H9 (cell line): Measurements from ENCODE around the gene KRTAP4-1. TPM values are rescaled to one million over a fixed set of nuclear protein-coding genes. Genes with fewer than 3 reads are reported as not detected.

ENCODE experiments used
- DNase-seq: peaks from one replicate; pipeline ENCODE4 v3.0.0-alpha.2; 2017
- H2AFZ ChIP-seq: one replicate; pipeline ENCODE4 v1.6.1; 2013; ENCODE audit warnings: mild to moderate bottlenecking, low read length, control low read depth, moderate library complexity
- H2AK5ac ChIP-seq: 2 replicates; pipeline ENCODE4 v1.6.1; 2013; ENCODE audit warnings: low read length, control low read depth, mixed read lengths; ENCODE audit not compliant: insufficient read length
- H2BK120ac ChIP-seq: one replicate; pipeline ENCODE4 v1.6.1; 2013; ENCODE audit warnings: low read depth, mild to moderate bottlenecking, low read length, control low read depth, inconsistent platforms; ENCODE audit not compliant: poor library complexity, severe bottlenecking
- H2BK12ac ChIP-seq: 2 replicates; pipeline ENCODE4 v1.6.1; 2013; ENCODE audit warnings: low read length, control low read depth, mixed read lengths, low read depth; ENCODE audit not compliant: insufficient read length
- H2BK15ac ChIP-seq: 2 replicates; pipeline ENCODE4 v1.6.1; 2013; ENCODE audit warnings: low read depth, low read length, control low read depth
- H2BK20ac ChIP-seq: one replicate; pipeline ENCODE4 v1.6.1; 2013; ENCODE audit warnings: low read depth, mild to moderate bottlenecking, low read length, control low read depth, inconsistent platforms; ENCODE audit not compliant: poor library complexity, severe bottlenecking
- H2BK5ac ChIP-seq: 2 replicates; pipeline ENCODE4 v1.6.1; 2013; ENCODE audit warnings: low read length, control low read depth, mixed read lengths; ENCODE audit not compliant: insufficient read length
- H3K14ac ChIP-seq: 2 replicates; pipeline ENCODE4 v1.6.1; 2013; ENCODE audit warnings: low read length, control low read depth; ENCODE audit not compliant: insufficient read depth
- H3K18ac ChIP-seq: 2 replicates; pipeline ENCODE4 v1.6.1; 2013; ENCODE audit warnings: low read depth, mild to moderate bottlenecking, mixed read lengths, low read length, control low read depth; ENCODE audit not compliant: insufficient read length
- H3K23ac ChIP-seq: 2 replicates; pipeline ENCODE4 v1.6.1; 2013; ENCODE audit warnings: low read length, control low read depth, mixed read lengths, low read depth; ENCODE audit not compliant: insufficient read length
- H3K23me2 ChIP-seq: 2 replicates; pipeline ENCODE4 v1.6.1; 2013; ENCODE audit warnings: low read depth, mild to moderate bottlenecking, mixed read lengths, low read length, control low read depth; ENCODE audit not compliant: insufficient read length, poor library complexity, severe bottlenecking
- H3K27ac ChIP-seq: 2 replicates; pipeline ENCODE4 v1.5.1; 2013; ENCODE audit warnings: low read length, control low read depth, mixed read lengths, low read depth; ENCODE audit not compliant: insufficient read length
- H3K27me3 ChIP-seq: 2 replicates; pipeline ENCODE4 v1.6.1; 2013; ENCODE audit warnings: low read length, control low read depth, inconsistent platforms; ENCODE audit not compliant: insufficient read depth
- H3K4ac ChIP-seq: 2 replicates; pipeline ENCODE4 v1.6.1; 2013; ENCODE audit warnings: low read depth, mild to moderate bottlenecking, control low read depth, inconsistent platforms, low read length, moderate library complexity
- H3K4me1 ChIP-seq: 2 replicates; pipeline ENCODE4 v1.6.1; 2013; ENCODE audit warnings: low read length, control low read depth, inconsistent platforms; ENCODE audit not compliant: insufficient read depth
- H3K4me2 ChIP-seq: 2 replicates; pipeline ENCODE4 v1.6.1; 2013; ENCODE audit warnings: low read length, control low read depth, mixed read lengths; ENCODE audit not compliant: insufficient read length, insufficient read depth
- H3K56ac ChIP-seq: 2 replicates; pipeline ENCODE4 v1.6.1; 2013; ENCODE audit warnings: low read depth, mild to moderate bottlenecking, mixed read lengths, low read length, control low read depth; ENCODE audit not compliant: insufficient read length
- H3K79me1 ChIP-seq: 2 replicates; pipeline ENCODE4 v1.6.1; 2013; ENCODE audit warnings: low read depth, mild to moderate bottlenecking, moderate library complexity, low read length, control low read depth, inconsistent platforms; ENCODE audit not compliant: insufficient read depth, poor library complexity, severe bottlenecking
- H3K79me2 ChIP-seq: 2 replicates; pipeline ENCODE4 v1.6.1; 2013; ENCODE audit warnings: low read length, control low read depth, inconsistent platforms; ENCODE audit not compliant: insufficient read depth
- H3K9ac ChIP-seq: 2 replicates; pipeline ENCODE4 v1.6.1; 2013; ENCODE audit warnings: low read length, control low read depth, mixed read lengths; ENCODE audit not compliant: insufficient read length; ENCODE audit errors: extremely low read depth
- H3K9me3 ChIP-seq: one replicate; pipeline ENCODE4 v1.6.1; 2013; ENCODE audit warnings: low read depth, low read length, inconsistent platforms; ENCODE audit not compliant: control insufficient read depth
- H3T11ph ChIP-seq: one replicate; pipeline ENCODE4 v1.6.1; 2013; ENCODE audit warnings: mild to moderate bottlenecking, low read length, control low read depth, inconsistent platforms
- H4K20me1 ChIP-seq: one replicate; pipeline ENCODE4 v1.6.1; 2013; ENCODE audit not compliant: control insufficient read depth, insufficient read length, insufficient read depth
- H4K5ac ChIP-seq: 2 replicates; pipeline ENCODE4 v1.6.1; 2013; ENCODE audit warnings: low read depth, mild to moderate bottlenecking, mixed read lengths, low read length, control low read depth; ENCODE audit not compliant: insufficient read length
- H4K8ac ChIP-seq: replicated peaks from 2 replicates; pipeline ENCODE4 v1.6.1; 2013; ENCODE audit warnings: low read length, control low read depth, mixed read lengths, low read depth; ENCODE audit not compliant: insufficient read length
- H4K91ac ChIP-seq: 2 replicates; pipeline ENCODE4 v1.6.1; 2013; ENCODE audit warnings: low read depth, mild to moderate bottlenecking, moderate library complexity, mixed read lengths, low read length, control low read depth; ENCODE audit not compliant: insufficient read length
- H3K27ac Mint-ChIP-seq, 3 experiments: 2 replicates in 2 of 3; 3 replicates in 1 of 3; pipeline ENCODE4 v1.8.0; 2020 to 2021; ENCODE audit warnings: mixed read lengths in 3 of 3, mild to moderate bottlenecking in 1 of 3, moderate library complexity in 1 of 3
- H3K27me3 Mint-ChIP-seq: 2 replicates; pipeline ENCODE4 v1.8.0; 2021; ENCODE audit warnings: low read depth, mild to moderate bottlenecking, moderate library complexity, mixed read lengths
- H3K36me3 Mint-ChIP-seq, 3 experiments: 2 replicates in 2 of 3; 3 replicates in 1 of 3; pipeline ENCODE4 v1.8.0; 2020 to 2021; ENCODE audit warnings: low read depth in 3 of 3, mixed read lengths in 3 of 3; ENCODE audit not compliant: insufficient read depth in 1 of 3
- H3K4me1 Mint-ChIP-seq, 2 experiments: 2 replicates each; pipeline ENCODE4 v1.8.0; 2020; ENCODE audit warnings: mixed read lengths in 2 of 2
- H3K4me3 Mint-ChIP-seq, 2 experiments: 2 replicates in 1 of 2; 3 replicates in 1 of 2; pipeline ENCODE4 v1.8.0; 2020 to 2021; ENCODE audit warnings: mild to moderate bottlenecking in 2 of 2, mixed read lengths in 2 of 2, moderate library complexity in 1 of 2
- H3K9me3 Mint-ChIP-seq, 2 experiments: 2 replicates in 1 of 2; 3 replicates in 1 of 2; pipeline ENCODE4 v1.8.0; 2020; ENCODE audit warnings: mild to moderate bottlenecking in 2 of 2, mixed read lengths in 2 of 2, moderate library complexity in 1 of 2
- WGBS: extraction: QIAGEN DNeasy Blood & Tissue Kit; methylation state at CpG from one replicate; pipeline ENCODE4 v1.1.7; 2013; ENCODE audit warnings: missing lambda C conversion rate, low lambda C conversion rate, mixed read lengths; ENCODE audit not compliant: insufficient read length; ENCODE audit errors: extremely low coverage; 5-methylcytosine and 5-hydroxymethylcytosine counted together
- total RNA-seq: library from RNA; stranded (reverse); gene quantifications from 2 replicates; pipeline ENCODE4 v1.2.1, GENCODE V29; 2021
- TF ChIP-seq, protein P1 (sequence below): fragments of 200-600 bp; sonication (generic); conservative IDR thresholded peaks from 3 replicates; pipeline ENCODE4 v1.8.0; 2021; ENCODE audit warnings: antibody characterized with exemption, mild to moderate bottlenecking

Gene KRTAP4-1
- total RNA-seq, 1 experiment from 2014 or later = not detected

DNA sequence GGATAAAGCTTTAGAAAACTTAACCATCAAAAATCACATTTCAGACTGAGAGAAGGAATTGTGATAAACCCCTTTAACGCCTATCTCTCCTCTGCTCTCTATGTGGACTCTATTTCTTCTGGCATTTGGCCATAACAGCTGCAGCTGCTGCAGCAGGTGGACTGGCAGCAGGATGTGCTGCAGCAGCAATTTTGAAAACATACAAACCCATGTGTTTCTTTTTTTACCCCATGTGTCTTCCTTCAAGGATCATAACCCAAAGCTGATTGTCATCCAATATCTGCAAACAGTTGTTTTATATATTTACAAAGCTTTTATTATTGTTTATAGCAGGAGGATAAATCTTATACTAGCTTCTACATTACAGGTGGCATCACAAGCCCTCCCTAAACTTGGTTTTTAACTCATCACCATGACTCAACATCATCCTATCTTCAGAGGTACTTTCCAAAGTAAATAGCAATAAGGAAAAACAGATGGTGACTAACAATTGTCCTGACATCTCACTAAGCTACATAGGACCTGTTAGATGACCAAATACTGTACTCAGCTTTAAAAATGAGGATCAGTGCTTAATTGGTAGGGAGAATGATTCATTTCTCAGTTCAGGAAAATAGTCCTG, 27.2 kb upstream of the KRTAP4-1 start:
- Mint-ChIP-seq H3K27ac (no peak overlapping the region), H3K4me1 (peaks cover 0 to 2% of the 10 kb centered on the region in 2 experiments; a peak in 1 of 4 replicates), H3K27me3 (peaks cover under 1% of the 10 kb centered on the region; the same call in 1 of the 2 replicates), H3K36me3 (peaks cover 0 to 13% (median 0%) of the 10 kb centered on the region in 3 experiments; a peak in 4 of 7 replicates), H3K4me3 (no peak overlapping the region), H3K9me3 (peaks cover 12 to 14% of the 10 kb centered on the region in 2 experiments)
- Histone ChIP-seq H3K79me1 (no peaks in the 10 kb centered on the region), H3K23ac (no peak overlapping the region), H4K91ac (no peak overlapping the region), H3K9me3 (no peaks in the 10 kb centered on the region), H3K4me2 (no peak overlapping the region), H3K27ac (no peak overlapping the region), H3K14ac (no peak overlapping the region), H3K18ac (no peak overlapping the region), H4K8ac (no peak overlapping the region), H2BK20ac (no peak overlapping the region), H2BK12ac (no peak overlapping the region), H2AFZ (no peak overlapping the region), H4K5ac (no peak overlapping the region), H3K56ac (no peak overlapping the region), H2AK5ac (no peak overlapping the region), H3K79me2 (no peaks in the 10 kb centered on the region), H3T11ph (no peak overlapping the region), H3K4me1 (no peaks in the 10 kb centered on the region), H2BK5ac (no peak overlapping the region), H3K9ac (no peak overlapping the region), H2BK120ac (no peak overlapping the region), H4K20me1 (no peaks in the 10 kb centered on the region), H2BK15ac (no peak overlapping the region), H3K4ac (no peak overlapping the region), H3K23me2 (no peaks in the 10 kb centered on the region), H3K27me3 (no peaks in the 10 kb centered on the region)
- no CpG with 5 or more reads among the region's 1 CpG for WGBS
- TF ChIP-seq, protein P1, sequence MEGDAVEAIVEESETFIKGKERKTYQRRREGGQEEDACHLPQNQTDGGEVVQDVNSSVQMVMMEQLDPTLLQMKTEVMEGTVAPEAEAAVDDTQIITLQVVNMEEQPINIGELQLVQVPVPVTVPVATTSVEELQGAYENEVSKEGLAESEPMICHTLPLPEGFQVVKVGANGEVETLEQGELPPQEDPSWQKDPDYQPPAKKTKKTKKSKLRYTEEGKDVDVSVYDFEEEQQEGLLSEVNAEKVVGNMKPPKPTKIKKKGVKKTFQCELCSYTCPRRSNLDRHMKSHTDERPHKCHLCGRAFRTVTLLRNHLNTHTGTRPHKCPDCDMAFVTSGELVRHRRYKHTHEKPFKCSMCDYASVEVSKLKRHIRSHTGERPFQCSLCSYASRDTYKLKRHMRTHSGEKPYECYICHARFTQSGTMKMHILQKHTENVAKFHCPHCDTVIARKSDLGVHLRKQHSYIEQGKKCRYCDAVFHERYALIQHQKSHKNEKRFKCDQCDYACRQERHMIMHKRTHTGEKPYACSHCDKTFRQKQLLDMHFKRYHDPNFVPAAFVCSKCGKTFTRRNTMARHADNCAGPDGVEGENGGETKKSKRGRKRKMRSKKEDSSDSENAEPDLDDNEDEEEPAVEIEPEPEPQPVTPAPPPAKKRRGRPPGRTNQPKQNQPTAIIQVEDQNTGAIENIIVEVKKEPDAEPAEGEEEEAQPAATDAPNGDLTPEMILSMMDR = no peak
- no peak for DNase-seq
